Uterus (tissue), 4 donors: Measurements from ENCODE around the gene RPL41. TPM values are rescaled to one million over a fixed set of nuclear protein-coding genes. Genes with fewer than 3 reads are reported as not detected.

ENCODE experiments used
- DNase-seq, 2 donors: peaks; one replicate each; pipeline ENCODE4 v3.0.0-alpha.2; 2019 to 2020
- H3K27ac ChIP-seq, 2 donors: fragments of 200-600 bp; sonication (generic); 1 replicate in 1 of 2; 2 replicates in 1 of 2; pipeline ENCODE4 v1.5.1; 2016 to 2018
- H3K27me3 ChIP-seq, 2 donors: fragments of 200-600 bp; sonication (generic); one replicate each; pipeline ENCODE4 v1.5.1; 2018 to 2019; ENCODE audit warnings: control low read depth in 1 of 2
- H3K36me3 ChIP-seq, 2 donors: fragments of 200-600 bp; sonication (generic); one replicate each; pipeline ENCODE4 v1.5.1; 2019; ENCODE audit warnings: control low read depth in 1 of 2
- H3K4me1 ChIP-seq, 2 donors: fragments of 200-600 bp; sonication (generic); one replicate each; pipeline ENCODE4 v1.5.1; 2018 to 2019; ENCODE audit warnings: control low read depth in 1 of 2
- H3K4me3 ChIP-seq, 2 donors: fragments of 200-600 bp; sonication (generic); 1 replicate in 1 of 2; 2 replicates in 1 of 2; pipeline ENCODE4 v1.5.1; 2018 to 2019; ENCODE audit warnings: mild to moderate bottlenecking in 1 of 2
- H3K9me3 ChIP-seq, 2 donors: fragments of 200-600 bp; sonication (generic); one replicate each; pipeline ENCODE4 v1.5.1; 2019; ENCODE audit warnings: control low read depth in 1 of 2
- CTCF ChIP-seq, 4 experiments: fragments of 200-600 bp in 2 of 4; fragments of 450-650 bp in 2 of 4; sonication (generic) in 2 of 4; IDR thresholded peaks; one replicate each; pipeline ENCODE4 v1.5.1; 2016 to 2019; ENCODE audit warnings: antibody characterized with exemption in 4 of 4, mild to moderate bottlenecking in 2 of 4, moderate library complexity in 1 of 4
- POLR2A ChIP-seq, 2 donors: fragments of 450-650 bp; IDR thresholded peaks; one replicate each; pipeline ENCODE4 v1.6.1; 2016; ENCODE audit warnings: antibody characterized with exemption in 2 of 2, mild to moderate bottlenecking in 1 of 2, moderate library complexity in 1 of 2
- intact Hi-C: fragments of 100-400 bp; cut with DNase I; formaldehyde crosslinking; loops from one replicate; pipeline ENCODE4 v1.15.1; 2023; ENCODE audit warnings: low total_unique reads
- total RNA-seq, 4 donors: library from RNA; depleted of rRNA in 3 of 4; stranded (reverse); fragments of >200 nt in 3 of 4; gene quantifications; one replicate each; pipeline versions ENCODE4 v1.1.0 to v1.2.4, GENCODE V29; 2014 to 2023
- donor health status: DM: yes; HTN: yes; CAD: no.

The RPL41 gene
- total RNA-seq, 4 donors from 2014 or later = 1,022 to 4,789 (median 2,600) TPM

- Histone ChIP-seq H3K36me3 (no peaks in the 10 kb centered on the region), H3K4me3 (peak overlapping the region; percentile 86 to 89), H3K9me3 (no peaks in the 10 kb centered on the region), H3K27me3 (no peaks in the 10 kb centered on the region), H3K4me1 (peaks cover 0 to 7% of the 10 kb centered on the region in 2 donors), H3K27ac (peak overlapping the region; percentile 82 to 88)
- no peak for DNase-seq
- intact Hi-C loops = no loop called here
- TF ChIP-seq POLR2A (IDR thresholded peaks at IDR 0.05) = no peak
- TF ChIP-seq CTCF (IDR thresholded peaks at IDR 0.05) = no peak
Observed at GRCh38 chr12:56104815-56105608, 11.4 kb upstream of the RPL41 start.

- H3K27me3 ChIP-seq = no peaks in the 10 kb centered on the region
- peak overlapping the region; percentile 86 to 89 for H3K4me3 ChIP-seq
- no peak for TF ChIP-seq POLR2A (IDR thresholded peaks at IDR 0.05)
- no peak for TF ChIP-seq CTCF (IDR thresholded peaks at IDR 0.05)
- peaks cover 0 to 7% of the 10 kb centered on the region in 2 donors for H3K4me1 ChIP-seq
- H3K27ac ChIP-seq = peak overlapping the region; percentile 82 to 88
- intact Hi-C loops = no loop called here
- no peaks in the 10 kb centered on the region for H3K36me3 ChIP-seq
- DNase-seq = no peak
- no peaks in the 10 kb centered on the region for H3K9me3 ChIP-seq
Observed at GRCh38 chr12:56105609-56105902, 10.9 kb upstream of the RPL41 start.

- no peak overlapping the region for H3K4me3 ChIP-seq
- intact Hi-C loops = no loop called here
- H3K4me1 ChIP-seq = peaks cover 0 to 7% of the 10 kb centered on the region in 2 donors
- H3K36me3 ChIP-seq = no peaks in the 10 kb centered on the region
- TF ChIP-seq CTCF (IDR thresholded peaks at IDR 0.05) (no peak), POLR2A (IDR thresholded peaks at IDR 0.05) (no peak)
- H3K9me3 ChIP-seq = no peaks in the 10 kb centered on the region
- DNase-seq = no peak
- H3K27ac ChIP-seq = no peak overlapping the region
- H3K27me3 ChIP-seq = no peaks in the 10 kb centered on the region
Observed at GRCh38 chr12:56107242-56107641, 9.2 kb upstream of the RPL41 start.

GRCh38 chr12:56110571-56110970, 5.9 kb upstream of the RPL41 start:
- H3K4me3 ChIP-seq = no peak overlapping the region
- DNase-seq = no peak
- H3K4me1 ChIP-seq = no peaks in the 10 kb centered on the region
- TF ChIP-seq POLR2A (IDR thresholded peaks at IDR 0.05) (no peak), CTCF (IDR thresholded peaks at IDR 0.05) (no peak)
- intact Hi-C loops = no loop called here
- H3K27me3 ChIP-seq = no peaks in the 10 kb centered on the region
- no peaks in the 10 kb centered on the region for H3K36me3 ChIP-seq
- no peak overlapping the region for H3K27ac ChIP-seq
- no peaks in the 10 kb centered on the region for H3K9me3 ChIP-seq

GRCh38 chr12:56114084-56114483, 2.3 kb upstream of the RPL41 start:
- Histone ChIP-seq H3K4me3 (no peak overlapping the region), H3K9me3 (no peaks in the 10 kb centered on the region), H3K4me1 (peaks cover 3 to 6% of the 10 kb centered on the region in 2 donors), H3K27me3 (no peaks in the 10 kb centered on the region), H3K27ac (no peak overlapping the region), H3K36me3 (no peaks in the 10 kb centered on the region)
- no peak for DNase-seq
- intact Hi-C loops = no loop called here
- TF ChIP-seq CTCF (IDR thresholded peaks at IDR 0.05) (no peak), POLR2A (IDR thresholded peaks at IDR 0.05) (no peak)
